SK-N-MC (cell line): ENCODE data around the gene C1QTNF1.

ENCODE experiments used
- EZH2 ChIP-seq: fragments of 200-600 bp; sonication (generic); IDR thresholded peaks from one replicate; pipeline ENCODE4 v1.6.1; 2017; ENCODE audit warnings: antibody characterized with exemption
- POLR2AphosphoS5 ChIP-seq: IDR thresholded peaks from 2 replicates; pipeline ENCODE4 v1.6.1; 2012; ENCODE audit warnings: mild to moderate bottlenecking, low read depth, low read length, borderline replicate concordance

- TF ChIP-seq POLR2AphosphoS5 (no peak), EZH2 (no peak)
Measured at GRCh38 chr17:79024901-79025737, 1.1 kb downstream of the C1QTNF1 start.
